Stimulated activated CD4-positive, alpha-beta T cell treated with anti-CD3 and anti-CD28 coated beads, TNF-alpha, amount 100 ng/mL, for 24 hours (primary cell): Measurements from ENCODE around the gene ZSWIM3.
"Not testable (repeated sequence)": the region's sequence is repeated elsewhere in the genome, so short reads cannot be mapped to it uniquely, and the experiment has no call there.

Experiments used
- DNase-seq, 3 experiments: peaks; one replicate each; pipeline ENCODE4 v3.0.0-alpha.2; 2020; ENCODE audit warnings: low read depth in 3 of 3

Gene ZSWIM3

GRCh38 chr20:45890077-45890984 is 32.9 kb downstream of the ZSWIM3 start:
- DNase-seq, result peak in 1 of 3 experiments; percentile 44

DNA sequence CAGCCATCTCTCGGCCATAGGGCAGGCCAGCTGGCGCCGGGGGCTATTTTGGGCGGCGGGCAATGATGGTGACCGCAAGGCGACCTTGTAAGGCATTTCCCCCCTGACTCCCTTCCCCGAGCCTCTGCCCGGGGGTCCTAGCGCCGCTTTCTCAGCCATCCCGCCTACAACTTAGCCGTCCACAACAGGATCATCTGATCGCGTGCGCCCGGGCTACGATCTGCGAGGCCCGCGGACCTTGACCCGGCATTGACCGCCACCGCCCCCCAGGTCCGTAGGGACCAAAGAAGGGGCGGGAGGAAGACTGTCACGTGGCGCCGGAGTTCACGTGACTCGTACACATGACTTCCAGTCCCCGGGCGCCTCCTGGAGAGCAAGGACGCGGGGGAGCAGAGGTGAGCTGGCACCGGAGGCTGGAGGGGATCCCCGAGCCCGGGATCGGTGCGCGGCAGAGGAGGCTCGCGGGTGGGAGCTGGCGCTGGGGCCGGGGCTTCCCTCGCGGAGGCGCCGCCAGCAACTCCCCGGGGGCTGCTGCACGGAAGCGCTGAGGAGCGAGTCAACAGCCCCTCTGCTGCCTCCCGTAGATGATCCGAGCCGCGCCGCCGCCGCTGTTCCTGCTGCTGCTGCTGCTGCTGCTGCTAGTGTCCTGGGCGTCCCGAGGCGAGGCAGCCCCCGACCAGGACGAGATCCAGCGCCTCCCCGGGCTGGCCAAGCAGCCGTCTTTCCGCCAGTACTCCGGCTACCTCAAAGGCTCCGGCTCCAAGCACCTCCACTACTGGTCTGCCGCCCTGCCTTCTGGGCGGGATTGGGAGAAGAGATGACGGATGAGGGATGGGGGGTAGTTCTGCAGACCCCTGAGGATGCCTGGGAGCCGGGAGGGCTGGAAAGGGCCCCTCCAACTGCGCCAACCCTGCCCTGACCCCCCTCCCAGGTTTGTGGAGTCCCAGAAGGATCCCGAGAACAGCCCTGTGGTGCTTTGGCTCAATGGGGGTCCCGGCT is 33.9 kb downstream of the ZSWIM3 start, which contains the start of the genes CTSA and NEURL2:
CTSA (plus strand) TSS at position 351 of the 999 bp plus-strand sequence; CDS start at position 585, 234 bp downstream.
NEURL2 (minus strand) TSS at position 224 of the 999 bp plus-strand sequence; CDS start at position 7, 217 bp downstream.
- DNase-seq, result peak; percentile 73 to 84 (median 78)

- no peak for DNase-seq
These were observed 34.8 kb downstream of the ZSWIM3 start for GRCh38 chr20:45892049-45892825.

DNA sequence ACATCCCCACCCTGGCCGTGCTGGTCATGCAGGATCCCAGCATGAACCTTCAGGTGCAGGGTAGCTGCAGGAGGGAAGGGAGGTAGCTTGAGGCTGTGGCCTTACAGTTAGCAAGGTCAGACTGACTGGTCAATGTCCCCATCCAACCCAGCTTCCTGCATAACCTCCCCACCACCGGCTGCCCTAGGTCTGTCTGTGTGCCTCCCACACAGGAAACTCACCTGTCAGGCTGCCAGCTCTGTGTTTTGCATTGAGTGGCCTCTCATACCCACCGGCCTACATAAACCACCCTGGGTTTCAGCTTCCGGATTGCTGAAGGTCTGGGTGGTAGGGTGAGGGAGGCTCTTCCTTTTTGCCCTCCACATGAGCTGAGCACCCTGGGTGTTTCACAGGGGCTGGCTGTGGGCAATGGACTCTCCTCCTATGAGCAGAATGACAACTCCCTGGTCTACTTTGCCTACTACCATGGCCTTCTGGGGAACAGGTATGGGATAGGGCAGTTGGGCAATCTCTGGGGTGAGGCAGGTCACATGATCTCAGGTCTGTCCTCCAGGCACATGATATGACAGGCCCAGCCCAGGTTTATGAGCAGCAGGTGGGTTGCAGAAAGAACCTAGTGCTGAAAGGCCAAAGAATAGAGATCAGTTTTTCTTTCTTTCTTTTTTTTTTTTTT is 35.5 kb downstream of the ZSWIM3 start:
- peak in 1 of 3 experiments; percentile 8 for DNase-seq

- no peak for DNase-seq
These were observed 36.4 kb downstream of the ZSWIM3 start for GRCh38 chr20:45893831-45894230.

DNA sequence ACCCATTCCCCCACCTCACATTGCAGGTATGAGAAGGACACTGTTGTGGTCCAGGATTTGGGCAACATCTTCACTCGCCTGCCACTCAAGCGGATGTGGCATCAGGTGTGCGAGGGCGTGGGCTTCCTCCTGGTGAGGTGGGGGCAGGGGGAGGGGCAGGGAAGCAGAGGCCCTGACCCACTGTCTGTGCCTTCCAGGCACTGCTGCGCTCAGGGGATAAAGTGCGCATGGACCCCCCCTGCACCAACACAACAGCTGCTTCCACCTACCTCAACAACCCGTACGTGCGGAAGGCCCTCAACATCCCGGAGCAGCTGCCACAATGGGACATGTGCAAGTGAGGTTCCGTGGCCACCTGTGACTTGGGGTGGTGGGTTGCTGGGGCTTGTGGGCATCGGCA is 37.4 kb downstream of the ZSWIM3 start:
- no peak for DNase-seq

- no peak for DNase-seq
These were observed 39.3 kb downstream of the ZSWIM3 start for GRCh38 chr20:45896641-45897161.

GRCh38 chr20:45897289-45897688 is 39.9 kb downstream of the ZSWIM3 start:
- DNase-seq, result no peak

DNA sequence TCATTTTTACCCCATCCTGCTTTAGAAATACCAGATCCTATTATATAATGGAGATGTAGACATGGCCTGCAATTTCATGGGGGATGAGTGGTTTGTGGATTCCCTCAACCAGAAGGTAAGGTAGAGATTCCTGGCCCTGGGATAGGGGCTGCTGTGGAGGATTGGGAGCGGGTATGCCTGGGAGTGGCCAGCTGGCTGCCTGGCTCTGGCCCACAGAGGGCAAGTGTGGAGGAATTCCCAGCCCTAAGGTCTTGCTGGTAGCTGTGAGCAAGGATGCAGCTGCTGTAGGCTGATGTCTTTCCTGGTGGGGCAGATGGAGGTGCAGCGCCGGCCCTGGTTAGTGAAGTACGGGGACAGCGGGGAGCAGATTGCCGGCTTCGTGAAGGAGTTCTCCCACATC is 40.3 kb downstream of the ZSWIM3 start:
- no peak for DNase-seq

GRCh38 chr20:45898285-45898684 is 40.9 kb downstream of the ZSWIM3 start:
- no peak for DNase-seq

- no peak for DNase-seq
These were observed 41.8 kb downstream of the ZSWIM3 start for GRCh38 chr20:45899046-45899835.

DNA sequence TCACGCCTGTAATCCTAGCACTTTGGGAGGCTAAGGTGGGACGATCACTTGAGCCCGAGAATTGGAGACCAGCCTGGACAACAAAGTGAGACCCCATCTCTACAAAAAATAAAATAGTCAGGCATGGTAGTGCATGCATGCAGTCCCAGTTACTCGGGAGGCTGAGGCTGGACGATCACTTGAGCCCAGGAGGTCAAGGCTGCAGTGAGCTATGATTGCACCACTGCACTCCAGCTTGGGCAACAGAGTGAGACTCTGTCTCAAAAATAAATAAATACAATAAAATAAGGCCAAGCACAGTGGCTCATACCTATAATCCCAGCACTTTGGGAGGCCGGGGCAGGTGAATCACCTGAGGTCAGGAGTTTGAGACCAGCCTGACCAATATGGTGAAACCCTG is 43.9 kb downstream of the ZSWIM3 start:
- not testable (repeated sequence) for DNase-seq

- no peak for DNase-seq
These were observed 44.8 kb downstream of the ZSWIM3 start for GRCh38 chr20:45902199-45902701.

- no peak for DNase-seq
These were observed 47.4 kb downstream of the ZSWIM3 start for GRCh38 chr20:45904583-45905504.

- DNase-seq, result no peak
These were observed 48.2 kb downstream of the ZSWIM3 start for GRCh38 chr20:45905505-45906079.

DNA sequence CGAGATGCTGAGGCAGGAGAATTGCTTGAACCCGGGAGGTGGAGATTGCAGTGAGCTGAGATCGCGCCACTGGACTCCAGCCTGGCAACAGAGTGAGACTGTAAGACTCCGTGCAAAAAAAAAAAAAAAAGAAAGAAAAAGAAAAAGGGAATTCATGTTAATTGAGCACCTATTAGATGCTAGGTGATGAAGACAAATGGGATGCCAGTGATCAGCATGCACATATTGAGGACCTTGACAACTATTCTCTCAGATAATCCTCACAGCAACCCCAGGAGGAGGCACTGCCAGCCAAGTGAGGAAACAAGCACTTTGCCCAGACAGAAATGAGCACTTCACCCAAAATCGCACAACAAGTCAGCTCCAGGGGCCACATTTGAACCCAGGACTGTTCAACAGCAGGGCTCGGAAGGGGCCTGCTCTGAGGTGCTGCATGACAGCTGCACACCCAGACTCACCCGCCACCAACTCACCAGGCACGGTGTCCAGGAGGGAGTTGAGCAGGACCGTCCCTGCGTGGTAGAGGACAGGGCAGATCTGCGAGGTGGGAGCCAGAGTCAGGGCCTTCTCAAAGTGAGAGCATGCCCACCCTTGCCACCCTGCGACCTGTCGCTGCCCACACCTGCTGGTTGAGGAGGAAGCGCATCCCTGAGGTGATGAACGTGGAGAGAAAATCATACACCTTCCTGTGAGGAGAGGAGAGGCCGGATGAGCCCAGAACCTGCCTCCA is 50.0 kb downstream of the ZSWIM3 start:
- no peak for DNase-seq

- no peak for DNase-seq
These were observed 50.7 kb downstream of the ZSWIM3 start for GRCh38 chr20:45908084-45908483.
